GM12873 (cell line): ENCODE measurements around the gene DNMT3L.

Experiments
- CTCF ChIP-seq: IDR thresholded peaks from 2 replicates; pipeline ENCODE4 v1.5.1; 2012; ENCODE audit warnings: low read depth, mild to moderate bottlenecking, moderate library complexity, low read length, control low read depth; ENCODE audit not compliant: insufficient read depth; ENCODE audit errors: missing control alignments

DNMT3L gene

DNA sequence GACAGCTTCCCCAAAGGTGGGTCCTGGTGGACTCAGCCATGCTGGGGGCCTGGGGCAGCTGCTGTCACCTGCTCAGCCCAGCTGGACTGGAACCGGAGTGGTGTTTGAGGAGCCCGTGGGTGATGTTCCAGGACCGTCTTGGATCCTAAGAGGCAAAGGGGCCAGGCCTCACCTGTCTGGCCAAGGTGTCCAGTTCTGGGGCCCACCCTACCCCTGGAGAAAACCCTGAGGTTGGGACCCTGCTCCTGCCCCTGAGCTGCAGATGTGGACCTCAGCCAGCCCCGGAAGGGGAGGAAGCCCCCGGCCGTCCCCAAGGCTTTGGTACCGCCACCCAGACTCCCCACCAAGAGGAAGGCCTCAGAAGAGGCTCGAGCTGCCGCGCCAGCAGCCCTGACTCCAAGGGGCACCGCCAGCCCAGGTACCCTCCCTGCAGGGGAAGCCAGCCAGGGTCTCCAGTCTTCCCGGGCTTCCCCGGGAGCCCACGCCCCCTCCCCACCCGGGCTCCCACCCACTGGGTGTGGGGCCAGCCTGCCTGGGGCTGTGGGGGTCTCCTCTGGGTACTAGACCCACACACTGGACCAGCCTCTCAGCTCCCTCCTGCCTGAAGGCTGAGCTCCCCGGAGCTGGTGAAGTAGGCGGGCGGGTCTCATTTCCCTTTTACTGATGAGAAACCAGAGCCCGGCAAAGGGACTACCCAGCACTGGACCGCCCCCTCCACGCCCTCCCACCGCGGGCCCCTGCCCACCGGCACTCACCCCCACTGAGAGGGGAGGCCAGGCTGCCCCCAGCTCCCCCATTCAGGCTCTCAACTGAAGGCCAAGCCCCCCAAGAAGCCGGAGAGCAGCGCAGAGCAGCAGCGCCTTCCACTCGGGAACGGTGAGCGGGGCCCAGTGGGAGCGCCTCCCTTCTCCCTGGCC, 25.3 kb upstream of the DNMT3L start:
- TF ChIP-seq CTCF: no peak

GRCh38 chr21:44286086-44286715, 24.5 kb upstream of the DNMT3L start:
- TF ChIP-seq CTCF: no peak

DNA sequence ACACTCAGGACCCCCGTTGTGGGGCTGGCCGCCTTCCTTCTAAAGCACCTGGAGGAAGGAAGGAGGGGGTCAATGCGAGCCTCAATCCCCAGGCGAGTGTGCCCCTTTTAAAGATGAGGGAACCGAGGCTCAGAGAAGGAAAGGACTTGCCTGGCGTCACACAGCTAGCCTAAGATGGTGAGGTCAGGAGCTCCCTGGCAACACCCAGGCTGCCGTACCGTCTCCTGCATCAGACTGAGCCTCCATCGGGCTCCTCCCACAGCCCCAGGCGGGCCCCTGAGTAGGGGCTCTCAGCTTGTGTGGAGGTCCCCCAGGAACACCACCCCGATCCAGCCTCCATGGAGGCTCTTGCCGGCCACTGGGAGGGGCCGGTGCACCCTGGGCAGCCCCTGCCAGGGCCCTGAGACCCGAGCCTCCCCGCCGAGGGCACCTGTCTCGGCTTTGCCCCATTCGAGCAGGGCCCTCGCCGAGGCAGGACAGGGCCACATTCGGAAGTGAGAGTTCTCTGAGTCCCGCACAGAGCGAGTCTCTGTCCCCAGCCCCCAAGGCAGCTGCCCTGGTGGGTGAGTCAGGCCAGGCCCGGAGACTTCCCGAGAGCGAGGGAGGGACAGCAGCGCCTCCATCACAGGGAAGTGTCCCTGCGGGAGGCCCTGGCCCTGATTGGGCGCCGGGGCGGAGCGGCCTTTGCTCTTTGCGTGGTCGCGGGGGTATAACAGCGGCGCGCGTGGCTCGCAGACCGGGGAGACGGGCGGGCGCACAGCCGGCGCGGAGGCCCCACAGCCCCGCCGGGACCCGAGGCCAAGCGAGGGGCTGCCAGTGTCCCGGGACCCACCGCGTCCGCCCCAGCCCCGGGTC, 23.7 kb upstream of the DNMT3L start, which contains the start of gene AIRE:
TSS of gene AIRE (plus strand) at position 739 of the 855 bp plus-strand sequence. CDS start 131 bp downstream, outside the sequence.
- no peak for TF ChIP-seq CTCF

DNA sequence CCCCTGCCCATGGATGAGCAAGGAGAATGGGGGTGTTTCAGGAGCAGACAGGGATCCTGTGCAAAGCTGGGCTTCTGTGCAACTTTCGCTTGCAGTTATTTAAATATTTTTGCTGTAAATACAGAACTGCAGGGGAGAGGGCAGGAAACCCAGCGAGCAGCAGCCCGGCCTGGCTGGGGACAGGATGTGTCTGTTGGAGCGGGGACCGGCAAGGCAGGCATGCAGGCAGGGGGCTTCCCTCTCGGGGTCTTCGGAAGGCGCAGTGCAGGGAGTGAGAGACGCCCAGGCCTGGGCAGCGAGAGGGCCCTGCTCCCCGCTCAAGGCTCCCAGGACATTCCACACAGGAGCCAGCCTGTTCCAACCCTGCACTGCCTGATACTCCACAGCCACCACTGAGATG, 22.3 kb upstream of the DNMT3L start:
- TF ChIP-seq CTCF: no peak

GRCh38 chr21:44282370-44282769, 20.7 kb upstream of the DNMT3L start:
- TF ChIP-seq CTCF: no peak

- TF ChIP-seq CTCF: no peak
Measured at GRCh38 chr21:44281801-44282200, 20.1 kb upstream of the DNMT3L start.
